RWPE2 (cell line): ENCODE data around the gene HPF1.

Experiments
- ATAC-seq: fragments of 200-7000 bp; cut with Tn5 transposase; 3 replicates; pipeline ENCODE4 v1.9.1; 2021; ENCODE audit warnings: low read depth
- DNase-seq: peaks from one replicate; pipeline ENCODE4 v3.0.0-alpha.2; 2020; ENCODE audit warnings: low spot score
- H3K27ac ChIP-seq: fragments of 450-650 bp; 2 replicates; pipeline ENCODE4 v1.5.1; 2017; ENCODE audit warnings: mild to moderate bottlenecking; ENCODE audit not compliant: poor library complexity, severe bottlenecking
- H3K27me3 ChIP-seq: fragments of 250-450 bp; sonication (Bioruptor Pico); 2 replicates; pipeline ENCODE4 v1.5.1; 2021; ENCODE audit warnings: mild to moderate bottlenecking, moderate library complexity; ENCODE audit not compliant: insufficient read depth, poor library complexity, severe bottlenecking
- H3K36me3 ChIP-seq: fragments of 250-450 bp; sonication (Bioruptor Pico); 2 replicates; pipeline ENCODE4 v1.5.1; 2020; ENCODE audit warnings: low read depth, mild to moderate bottlenecking, moderate library complexity
- H3K4me1 ChIP-seq: fragments of 250-450 bp; sonication (Bioruptor Pico); 2 replicates; pipeline ENCODE4 v1.5.1; 2021; ENCODE audit warnings: mild to moderate bottlenecking, moderate library complexity; ENCODE audit not compliant: insufficient read depth, poor library complexity, severe bottlenecking
- H3K4me3 ChIP-seq: fragments of 250-450 bp; sonication (Bioruptor Pico); 2 replicates; pipeline ENCODE4 v1.5.1; 2021; ENCODE audit warnings: mild to moderate bottlenecking, moderate library complexity; ENCODE audit not compliant: severe bottlenecking
- H3K9me3 ChIP-seq: fragments of 250-450 bp; sonication (Bioruptor Pico); 2 replicates; pipeline ENCODE4 v1.5.1; 2021; ENCODE audit warnings: mild to moderate bottlenecking, moderate library complexity; ENCODE audit not compliant: severe bottlenecking
- CTCF ChIP-seq: fragments of 450-650 bp; IDR thresholded peaks from one replicate; pipeline ENCODE4 v1.5.1; 2017; ENCODE audit warnings: mild to moderate bottlenecking, moderate library complexity; ENCODE audit not compliant: poor library complexity, severe bottlenecking

Gene HPF1

GRCh38 chr4:169766741-169767140 lies 9.0 kb upstream of the HPF1 start:
- TF ChIP-seq CTCF, result no peak
- ATAC-seq (no peak), DNase-seq (no peak)
- Histone ChIP-seq H3K9me3 (no peaks in the 10 kb centered on the region), H3K4me3 (no peak overlapping the region), H3K27me3 (no peaks in the 10 kb centered on the region), H3K27ac (no peak overlapping the region), H3K36me3 (no peaks in the 10 kb centered on the region), H3K4me1 (no peaks in the 10 kb centered on the region)

- no peak overlapping the region for H3K27ac ChIP-seq
- H3K4me3 ChIP-seq, result no peak overlapping the region
- TF ChIP-seq CTCF, result no peak
- H3K4me1 ChIP-seq, result no peaks in the 10 kb centered on the region
- ATAC-seq, result no peak
- H3K27me3 ChIP-seq, result no peaks in the 10 kb centered on the region
- no peak for DNase-seq
- H3K9me3 ChIP-seq, result no peaks in the 10 kb centered on the region
- no peaks in the 10 kb centered on the region for H3K36me3 ChIP-seq
These were observed 8.1 kb upstream of the HPF1 start for GRCh38 chr4:169765835-169766234.

- no peak for DNase-seq
- H3K27me3 ChIP-seq, result no peaks in the 10 kb centered on the region
- H3K4me3 ChIP-seq, result no peak overlapping the region
- ATAC-seq, result no peak
- no peaks in the 10 kb centered on the region for H3K9me3 ChIP-seq
- TF ChIP-seq CTCF, result no peak
- H3K36me3 ChIP-seq, result no peaks in the 10 kb centered on the region
- H3K4me1 ChIP-seq, result no peaks in the 10 kb centered on the region
- no peak overlapping the region for H3K27ac ChIP-seq
These were observed 4.1 kb upstream of the HPF1 start for GRCh38 chr4:169761846-169762245.

- no peaks in the 10 kb centered on the region for H3K27me3 ChIP-seq
These were observed 738 bp upstream of the HPF1 start for GRCh38 chr4:169758401-169758962.

More at GRCh38 chr4:169758401-169758962, 738 bp upstream of the HPF1 start:
- TF ChIP-seq CTCF, result no peak
- Histone ChIP-seq H3K4me3 (no peak overlapping the region), H3K27ac (no peak overlapping the region), H3K36me3 (peaks cover 3% of the 10 kb centered on the region), H3K9me3 (no peaks in the 10 kb centered on the region), H3K4me1 (peaks cover 7% of the 10 kb centered on the region)
- ATAC-seq (no peak), DNase-seq (no peak)
